Posterior cingulate gyrus (tissue), 11 donors: Measurements from ENCODE around the gene CABLES2.

ENCODE experiments used
- DNase-seq, 10 donors: peaks; one replicate each; pipeline versions ENCODE4 v3.0.0 to v3.0.0-alpha.2; 2020 to 2021; ENCODE audit warnings: mixed read lengths in 3 of 10
- intact Hi-C: fragments of 100-400 bp; cut with DNase I; formaldehyde crosslinking; loops from one replicate; pipeline ENCODE4 v1.15.1; 2023

CABLES2 gene

DNA sequence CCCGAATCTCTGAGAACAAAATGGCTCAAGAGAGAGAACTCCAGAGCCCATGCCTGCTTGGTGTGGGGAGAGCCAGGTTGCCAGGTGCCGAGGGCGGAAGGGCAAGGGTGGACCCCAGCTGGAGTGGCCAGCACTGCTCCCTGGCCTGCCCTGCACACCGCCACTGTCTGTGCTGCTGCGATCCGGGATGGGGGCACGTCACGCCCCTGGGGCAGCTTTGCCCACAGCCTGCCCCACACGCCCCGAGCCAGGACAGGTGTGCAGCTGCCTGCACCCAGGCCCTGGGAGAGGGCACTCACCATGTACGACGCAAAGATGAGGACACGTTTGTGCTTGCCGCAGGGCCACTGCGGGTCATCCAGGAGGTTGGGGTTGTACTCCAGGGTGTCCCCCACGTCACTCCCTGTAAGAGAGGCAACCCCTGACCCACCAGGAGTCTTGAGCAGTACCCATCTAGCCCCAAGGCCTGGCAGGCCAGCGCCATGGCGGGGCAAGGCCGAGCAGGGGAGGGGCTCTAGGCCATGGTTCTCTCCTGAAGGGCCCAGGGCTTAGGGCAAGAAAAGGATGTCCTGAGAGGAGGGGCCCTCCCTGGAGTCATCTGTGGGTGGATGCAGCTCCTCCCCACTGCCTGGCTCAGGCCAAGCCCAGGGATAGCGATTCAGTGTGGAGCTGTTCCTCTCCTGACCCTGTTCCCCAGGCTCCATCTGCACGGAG is 14.3 kb downstream of the CABLES2 start:
- intact Hi-C loops = no loop called here
- DNase-seq = no peak

GRCh38 chr20:62392077-62392418 is 15.0 kb downstream of the CABLES2 start:
- intact Hi-C loops = no loop called here
- DNase-seq = no peak

GRCh38 chr20:62391165-62392076 is 15.7 kb downstream of the CABLES2 start:
- intact Hi-C loops = no loop called here
- peak in 1 of 10 donors; percentile 80 for DNase-seq

DNA sequence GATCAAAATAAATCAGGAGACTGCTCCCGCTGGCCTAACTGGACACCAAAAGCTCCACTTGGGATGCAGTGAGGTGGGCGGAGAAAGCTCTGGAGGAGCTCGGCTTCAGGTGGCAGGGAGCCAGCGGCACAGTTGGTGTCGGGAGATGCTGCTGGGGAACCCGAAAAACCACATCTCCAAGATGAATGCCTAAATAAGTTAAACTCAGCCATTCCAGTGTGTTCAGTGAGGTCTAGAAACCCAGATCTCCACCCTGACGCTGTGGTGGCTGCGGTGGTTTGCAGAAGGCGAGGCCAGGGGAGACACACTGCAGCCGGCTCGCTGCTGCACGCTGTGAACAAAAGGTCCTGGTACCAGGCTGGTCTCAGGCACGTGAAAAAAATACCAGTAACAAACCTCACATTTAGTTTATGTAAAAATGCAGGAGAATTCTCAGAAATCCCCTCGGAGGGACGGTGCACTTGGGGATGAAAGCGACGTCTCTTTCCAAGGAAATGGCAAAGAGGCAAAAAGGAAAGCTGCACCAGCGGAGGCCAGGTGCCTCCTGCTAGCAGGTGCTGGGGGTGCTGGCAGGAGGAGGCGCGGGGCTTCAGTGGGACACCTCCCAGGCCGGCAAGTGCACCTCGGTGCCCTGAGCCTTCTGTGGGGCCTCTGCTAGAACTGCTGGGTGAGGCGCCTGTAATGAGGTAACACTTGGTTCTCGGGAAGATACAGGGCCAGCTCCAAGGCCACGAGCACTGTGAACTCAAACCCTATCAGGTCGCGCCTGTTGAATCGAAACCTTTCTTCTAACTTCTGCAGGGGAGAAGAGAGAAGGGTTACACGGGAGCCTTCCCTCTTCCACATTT is 16.5 kb downstream of the CABLES2 start:
- DNase-seq = peak in 8 of 10 donors; percentile 67 to 95 (median 75)
- intact Hi-C loops = no loop called here

DNA sequence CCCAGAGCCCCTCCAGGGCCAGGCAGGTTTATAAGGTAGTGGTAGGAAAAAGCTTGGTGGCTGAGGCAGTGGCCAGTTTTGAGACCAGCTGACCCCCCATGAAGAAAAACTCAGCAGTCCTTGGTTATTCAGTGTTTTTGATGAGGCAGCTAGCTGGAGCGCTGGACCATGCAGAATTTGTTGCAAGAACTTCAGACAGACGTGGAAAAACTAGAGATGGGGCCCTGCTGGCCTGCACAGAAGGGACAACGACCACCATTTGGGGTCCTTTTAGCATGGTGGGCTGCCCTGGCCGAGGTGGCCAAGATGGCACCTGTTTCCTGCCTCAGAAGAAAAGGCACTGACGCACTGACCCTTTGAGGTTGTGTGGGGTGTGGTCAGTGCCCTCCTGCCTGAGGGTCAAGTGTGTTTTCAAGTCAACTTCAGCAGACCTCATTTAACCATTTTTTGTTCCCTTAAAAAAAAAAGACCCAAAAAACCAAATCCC is 17.4 kb downstream of the CABLES2 start:
- intact Hi-C loops = loop anchor here (10.0 kb wide), 1 partner anchor 205 kb away; the partner anchor contains the start of gene MTG2
- DNase-seq = no peak

- intact Hi-C loops = loop anchor here (10.0 kb wide), 1 partner anchor 204 kb away; the partner anchor contains the start of gene MTG2
- no peak for DNase-seq
These were observed 18.1 kb downstream of the CABLES2 start for GRCh38 chr20:62388839-62389600.

DNA sequence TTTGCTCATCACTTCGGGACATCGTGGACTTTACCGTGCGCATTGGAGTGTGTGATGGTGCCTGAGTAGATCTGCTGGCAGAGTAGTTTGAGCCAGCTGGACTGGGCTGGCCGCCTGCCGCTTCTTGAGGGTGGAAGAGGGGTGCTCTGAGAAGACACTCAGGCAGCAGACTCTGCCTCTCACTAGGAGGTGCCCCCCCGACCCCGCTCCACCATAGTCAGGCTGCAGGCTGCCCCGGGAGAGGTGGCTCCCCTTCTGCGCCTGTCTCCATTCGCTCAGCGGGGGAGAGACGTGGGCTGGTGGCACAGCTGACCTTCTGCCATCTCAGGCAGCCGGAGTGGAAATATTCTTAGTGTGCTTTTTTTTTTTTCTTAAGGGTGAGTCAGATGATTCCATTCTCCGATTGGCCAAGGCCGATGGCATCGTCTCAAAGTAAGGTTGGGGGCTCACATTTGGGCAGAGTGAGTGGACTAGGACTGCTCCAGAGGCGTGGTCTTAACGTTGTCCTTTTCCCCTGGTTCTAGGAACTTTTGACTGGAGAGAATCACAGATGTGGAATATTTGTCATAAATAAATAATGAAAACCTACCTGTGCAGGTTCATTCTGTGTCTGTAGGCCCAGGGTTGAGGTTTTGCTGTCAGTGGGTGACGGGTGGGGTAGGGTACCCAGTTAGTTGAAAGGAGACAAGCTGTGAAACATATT is 19.0 kb downstream of the CABLES2 start:
- intact Hi-C loops = loop anchor here (2.0 to 10.0 kb wide), 2 partner anchors 17 to 203 kb away; partner anchors contain the start of gene MTG2
- DNase-seq = no peak

DNA sequence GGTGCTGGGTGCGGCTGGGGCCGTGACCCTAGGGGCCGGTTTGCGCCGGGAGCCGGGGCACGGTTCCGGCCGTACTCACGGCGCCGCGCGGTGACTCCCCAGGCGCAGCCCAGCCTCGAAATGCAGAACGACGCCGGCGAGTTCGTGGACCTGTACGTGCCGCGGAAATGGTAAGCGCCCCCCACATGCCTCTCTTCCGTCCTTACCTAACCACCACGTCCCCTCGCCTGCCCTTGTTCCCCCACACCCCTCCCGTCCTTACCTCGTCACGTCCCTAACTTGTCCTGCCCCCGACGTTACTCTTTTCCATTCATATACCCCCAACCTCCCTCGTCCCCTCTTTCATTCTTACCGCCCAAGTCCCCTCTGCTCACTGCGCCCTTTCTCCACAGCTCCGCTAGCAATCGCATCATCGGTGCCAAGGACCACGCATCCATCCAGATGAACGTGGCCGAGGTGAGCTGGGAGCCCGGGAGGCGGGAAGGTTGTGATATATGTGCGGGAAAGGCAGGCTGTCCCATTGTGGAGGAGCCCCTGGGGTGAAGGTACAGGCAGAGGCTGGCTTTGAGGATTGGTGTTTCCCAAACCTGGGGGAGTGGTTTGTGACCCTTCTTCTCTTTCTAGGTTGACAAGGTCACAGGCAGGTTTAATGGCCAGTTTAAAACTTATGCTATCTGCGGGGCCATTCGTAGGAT is 19.7 kb downstream of the CABLES2 start:
- DNase-seq = no peak
- intact Hi-C loops = loop anchor here (2.0 to 10.0 kb wide), 2 partner anchors 17 to 203 kb away; partner anchors contain the start of gene MTG2

DNA sequence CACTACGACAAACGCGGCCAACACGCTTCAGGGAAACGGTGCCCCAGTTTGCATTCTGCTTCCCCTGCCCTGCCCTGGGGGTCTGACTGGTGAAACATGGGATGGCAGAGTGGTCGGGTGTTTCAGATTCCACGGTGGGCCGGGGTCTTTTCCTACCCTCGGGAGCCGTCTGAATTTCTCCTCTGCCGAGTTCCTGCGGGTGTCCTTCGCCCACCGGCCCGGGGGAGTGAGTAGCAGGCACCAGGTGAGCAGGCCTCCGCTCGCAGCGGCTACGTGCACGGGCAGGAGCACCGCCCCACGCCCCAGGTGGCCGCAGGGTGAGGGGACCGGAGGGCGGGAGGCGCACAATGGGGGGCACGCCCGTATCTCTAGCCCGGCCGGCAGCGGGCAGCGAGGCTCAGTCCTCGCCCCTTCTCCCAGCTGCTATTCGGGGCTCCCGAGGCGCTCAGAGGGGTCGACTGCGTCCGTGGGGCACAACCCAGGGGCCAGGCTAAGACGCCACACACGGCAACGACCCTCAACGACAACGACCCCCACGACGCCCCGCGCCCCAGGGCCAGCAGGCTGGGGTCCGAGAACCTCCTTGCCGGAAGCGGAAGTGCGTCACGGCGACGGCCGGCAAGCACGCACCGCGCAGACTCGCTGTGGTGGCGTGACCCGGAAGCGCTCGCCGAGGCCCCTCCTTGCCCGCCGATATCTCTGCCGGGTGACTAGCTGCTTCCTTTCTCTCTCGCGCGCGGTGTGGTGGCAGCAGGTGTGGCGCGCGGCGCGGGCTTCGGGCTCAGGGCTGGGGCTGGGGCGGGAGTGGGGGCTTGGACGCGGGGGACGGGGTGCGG is 20.5 kb downstream of the CABLES2 start, which contains the start of gene RPS21:
TSS of gene RPS21 (plus strand) at position 721 of the 836 bp plus-strand sequence. CDS start 236 bp downstream, outside the sequence.
- intact Hi-C loops = loop anchor here (2.0 to 10.0 kb wide), 2 partner anchors 18 to 202 kb away; partner anchors contain the start of gene MTG2
- peak; percentile 80 to 98 (median 89) for DNase-seq

GRCh38 chr20:62382306-62383198 is 24.5 kb downstream of the CABLES2 start:
- intact Hi-C loops = loop anchor here (1.0 to 10.0 kb wide), 2 partner anchors 80 to 198 kb away; partner anchors contain the start of genes ADRM1 and MTG2
- peak; percentile 63 to 97 (median 82) for DNase-seq

DNA sequence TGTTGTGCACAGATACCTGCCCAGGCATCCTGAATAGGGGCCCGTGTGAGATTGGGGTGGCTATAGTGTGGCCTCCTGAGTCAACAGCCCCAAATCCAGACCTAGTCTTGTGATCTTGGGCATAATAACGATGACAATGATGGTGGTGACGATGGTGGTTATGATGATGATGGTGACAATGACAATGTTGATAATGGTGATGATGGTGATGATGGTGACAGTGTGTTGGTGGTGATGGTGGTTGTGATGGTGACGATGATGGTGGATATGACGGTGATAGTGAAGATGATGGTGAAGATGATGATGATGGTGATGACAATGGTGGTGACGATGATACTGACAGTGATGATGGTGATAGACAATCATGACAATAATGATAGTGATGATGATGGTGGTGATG is 25.2 kb downstream of the CABLES2 start:
- intact Hi-C loops = loop anchor here (1.0 to 10.0 kb wide), 2 partner anchors 80 to 197 kb away; partner anchors contain the start of genes ADRM1 and MTG2
- DNase-seq = no peak

GRCh38 chr20:62381202-62381797 is 25.8 kb downstream of the CABLES2 start:
- intact Hi-C loops = loop anchor here (10.0 kb wide), 1 partner anchor 196 kb away; the partner anchor contains the start of gene MTG2
- DNase-seq = no peak

DNA sequence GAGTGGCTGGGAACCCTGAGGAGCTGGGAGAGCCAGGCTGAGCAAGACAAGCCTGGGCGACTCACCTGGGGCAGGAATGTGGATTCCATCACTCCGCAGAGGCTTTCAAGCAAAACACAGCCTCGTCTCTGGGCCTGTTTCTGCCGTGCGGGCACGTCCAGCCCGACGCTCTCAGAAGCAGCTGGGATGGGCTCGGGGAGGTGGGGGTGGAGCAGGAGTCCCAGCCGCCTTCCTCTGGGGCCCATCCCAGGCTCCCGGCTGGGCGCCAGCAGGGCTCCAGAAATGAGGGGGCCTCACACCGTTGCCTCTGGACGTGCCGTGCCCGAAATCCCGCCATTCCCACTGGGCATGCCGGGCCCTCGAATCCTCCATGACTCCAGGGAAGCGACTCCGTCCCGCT is 28.9 kb downstream of the CABLES2 start:
- intact Hi-C loops = no loop called here
- no peak for DNase-seq

DNA sequence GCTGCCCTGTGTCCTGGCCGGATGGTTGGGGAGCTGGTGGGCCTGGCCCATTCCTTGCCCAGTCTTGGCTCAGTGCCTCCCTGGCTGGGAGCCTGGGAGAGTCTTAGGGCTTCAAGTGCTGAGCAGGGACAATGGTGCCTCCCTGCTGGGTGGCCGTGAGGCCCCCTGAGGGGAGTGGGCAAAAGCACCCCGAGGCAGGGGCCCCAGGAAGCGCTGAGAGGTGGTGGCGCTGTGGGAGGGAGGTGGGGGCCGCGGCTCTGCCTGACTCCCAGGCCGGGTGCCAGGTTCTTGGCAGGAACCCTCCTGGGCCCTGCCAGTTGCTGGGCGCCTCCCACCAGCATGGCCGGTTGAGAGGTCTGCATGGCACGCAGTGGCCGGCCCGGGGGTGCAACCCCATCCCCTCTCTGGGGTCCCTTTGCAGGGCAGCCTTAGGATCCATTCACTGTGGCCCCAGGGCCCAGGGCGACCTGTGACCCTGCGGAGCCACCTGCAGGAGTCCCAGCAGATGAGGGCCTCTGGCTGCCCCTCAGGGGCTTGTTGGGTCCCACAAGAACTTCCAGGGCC is 29.4 kb downstream of the CABLES2 start:
- peak in 1 of 10 donors; percentile 45 for DNase-seq
- intact Hi-C loops = no loop called here

- no peak for DNase-seq
- intact Hi-C loops = no loop called here
These were observed 30.0 kb downstream of the CABLES2 start for GRCh38 chr20:62377064-62377461.
